IPS DF 19.7 (cell line): ENCODE results near the gene ADAM15.

Experiments used
- DNase-seq: peaks from one replicate; pipeline ENCODE4 v3.0.0-alpha.2; 2013; ENCODE audit warnings: low read depth, low spot score

The ADAM15 gene

GRCh38 chr1:155052439-155053395 lies 1.6 kb downstream of the ADAM15 start:
- no peak for DNase-seq

- DNase-seq, result no peak
Measured at GRCh38 chr1:155053531-155054105, 2.5 kb downstream of the ADAM15 start.

- no peak for DNase-seq
Measured at GRCh38 chr1:155057104-155057503, 6.0 kb downstream of the ADAM15 start.

- DNase-seq, result no peak
Measured at GRCh38 chr1:155057788-155058211, 6.7 kb downstream of the ADAM15 start.

- DNase-seq, result no peak
Measured at GRCh38 chr1:155060736-155061135, 9.6 kb downstream of the ADAM15 start.

- no peak for DNase-seq
Measured at GRCh38 chr1:155061381-155062150, 10.4 kb downstream of the ADAM15 start.

- DNase-seq, result no peak
Measured at GRCh38 chr1:155062151-155062686, 11.1 kb downstream of the ADAM15 start.

GRCh38 chr1:155062702-155063411 lies 11.7 kb downstream of the ADAM15 start:
- no peak for DNase-seq

GRCh38 chr1:155063550-155064110 lies 12.5 kb downstream of the ADAM15 start, which contains the start of gene EFNA4:
EFNA4 (plus strand) TSS chr1:155063740; CDS start chr1:155063824, 84 bp downstream.
- no peak for DNase-seq

- DNase-seq, result no peak
Measured at GRCh38 chr1:155064111-155064831, 13.2 kb downstream of the ADAM15 start.

- DNase-seq, result no peak
Measured at GRCh38 chr1:155064832-155065429, 13.8 kb downstream of the ADAM15 start.

GRCh38 chr1:155066777-155067176 lies 15.7 kb downstream of the ADAM15 start:
- DNase-seq, result no peak

- DNase-seq, result no peak
Measured at GRCh38 chr1:155068599-155068998, 17.5 kb downstream of the ADAM15 start.

GRCh38 chr1:155069551-155070157 lies 18.5 kb downstream of the ADAM15 start:
- DNase-seq, result no peak

- no peak for DNase-seq
Measured at GRCh38 chr1:155070158-155070621, 19.1 kb downstream of the ADAM15 start.

GRCh38 chr1:155070721-155071569 lies 19.8 kb downstream of the ADAM15 start:
- DNase-seq, result no peak

GRCh38 chr1:155071701-155072100 lies 20.6 kb downstream of the ADAM15 start:
- DNase-seq, result no peak
